ENCODE results near the gene BFAR.
A peak's percentile ranks its signal among the peaks of the same experiment; 100 is the strongest.
"Not testable (repeated sequence)": the region's sequence is repeated elsewhere in the genome, so short reads cannot be mapped to it uniquely, and the experiment has no call there.

The BFAR gene

DNA sequence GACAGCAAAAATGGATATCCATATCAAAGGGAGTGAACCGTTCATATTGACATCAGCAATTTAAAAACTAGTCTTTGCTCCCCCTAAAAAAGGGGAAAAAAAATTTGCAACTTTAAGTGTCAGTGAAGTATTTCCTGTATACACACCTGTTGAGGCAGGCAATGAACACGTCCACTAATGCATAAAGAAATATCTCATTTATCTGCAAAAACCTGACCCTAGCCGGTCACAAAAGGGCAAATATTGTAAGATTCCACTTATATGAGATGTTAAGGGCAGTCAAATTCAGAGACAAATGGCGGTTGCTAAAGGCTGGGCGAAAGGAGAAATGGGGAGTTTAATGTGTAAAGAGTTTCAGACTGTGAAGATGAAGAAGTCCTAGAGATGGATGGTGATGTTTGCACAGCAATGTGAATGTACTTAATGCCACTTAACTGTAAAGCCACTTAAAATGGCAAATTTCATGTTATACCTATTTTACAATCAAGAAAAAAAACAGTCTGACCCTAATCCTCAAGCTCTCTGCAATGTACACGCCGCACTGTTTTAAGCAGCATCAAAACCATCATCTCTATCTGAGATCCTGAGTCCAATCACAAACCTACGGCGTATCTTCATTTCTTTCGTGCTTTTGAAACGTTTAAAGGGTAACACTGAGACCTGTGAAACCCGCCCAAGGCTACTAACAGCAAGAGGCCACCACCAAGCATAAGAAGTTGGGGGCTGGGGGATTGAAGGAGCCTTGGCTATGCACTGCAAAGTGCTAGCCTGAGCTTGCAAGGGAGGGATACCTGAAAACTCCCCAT, 3.7 kb upstream of the BFAR start:
- Mint-ChIP-seq H3K4me3 (peak overlapping the region; percentile 95 to 98), H3K4me1 (peaks cover 17 to 33% of the 10 kb centered on the region in 2 donors), H3K9me3 (peaks cover 2 to 4% of the 10 kb centered on the region in 2 donors), H3K36me3 (peaks cover 22 to 33% of the 10 kb centered on the region in 2 donors), H3K27me3 (no peaks in the 10 kb centered on the region), H3K27ac (peak overlapping the region; percentile 97)
- no peak for DNase-seq
- ATAC-seq (replicated peaks) = no peak

DNA sequence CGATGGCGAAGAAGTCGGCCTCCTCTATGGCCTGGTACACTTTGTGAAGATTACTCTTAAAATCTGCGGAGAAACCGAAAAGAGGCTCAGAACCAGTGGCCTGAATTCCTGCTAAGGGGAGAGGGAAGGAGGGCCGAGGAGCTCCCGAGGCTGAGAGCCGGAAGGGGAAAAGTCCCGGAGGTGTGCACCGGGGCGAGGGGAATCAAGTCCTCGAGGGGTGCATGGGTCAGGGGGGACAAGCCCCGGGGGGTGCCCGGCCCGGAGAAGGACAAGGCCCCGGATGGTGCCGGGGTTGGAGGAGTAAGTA, 3.2 kb upstream of the BFAR start:
- peaks cover 23 to 34% of the 10 kb centered on the region in 2 donors for H3K36me3 Mint-ChIP-seq
- ATAC-seq (replicated peaks) = no peak
- H3K9me3 Mint-ChIP-seq = peaks cover 2 to 4% of the 10 kb centered on the region in 2 donors
- DNase-seq = peak; percentile 15
- peak overlapping the region; percentile 97 for H3K27ac Mint-ChIP-seq
- H3K4me1 Mint-ChIP-seq = peaks cover 21 to 35% of the 10 kb centered on the region in 2 donors
- H3K27me3 Mint-ChIP-seq = no peaks in the 10 kb centered on the region
- peak overlapping the region; percentile 95 to 98 for H3K4me3 Mint-ChIP-seq

DNA sequence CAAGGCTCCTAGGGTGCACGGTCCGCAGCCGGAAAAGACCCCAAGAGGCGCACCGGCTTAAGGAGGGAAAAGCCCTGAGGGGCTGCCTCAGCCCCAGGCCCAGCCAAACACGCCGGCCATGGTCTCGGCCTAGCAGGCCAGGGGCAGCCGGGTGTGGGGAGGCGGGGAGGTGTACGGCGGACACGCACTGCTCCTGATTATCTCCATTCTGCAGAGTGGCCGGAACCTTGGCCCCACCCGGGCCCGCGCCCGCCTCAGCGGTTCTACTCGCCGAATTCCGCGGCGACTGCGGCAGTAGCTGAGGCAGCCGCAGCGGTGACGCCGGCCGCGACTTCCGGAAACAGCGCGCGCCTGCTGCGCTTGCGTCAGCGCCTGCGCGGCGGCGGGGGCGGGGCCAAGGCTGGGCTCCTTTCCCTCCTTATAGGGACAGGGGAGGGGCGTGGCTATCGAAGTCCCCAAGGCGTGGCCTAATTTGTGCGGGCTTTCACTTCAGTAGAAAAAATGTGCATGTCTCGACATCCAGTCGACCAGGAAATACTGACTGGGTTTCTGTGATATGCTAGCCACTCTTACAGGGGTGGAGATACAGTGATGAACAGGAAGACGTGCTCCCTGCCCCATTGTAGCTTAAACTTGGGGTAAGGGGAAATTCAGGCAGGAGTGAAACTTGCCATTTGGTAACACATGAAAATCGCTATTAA, 2.7 kb upstream of the BFAR start, which contains the start of gene PARN:
Gene PARN, minus strand, starts transcription at position 342 of the 701 bp plus-strand sequence. Its CDS starts 135 bp downstream, at position 207.
- no peaks in the 10 kb centered on the region for H3K27me3 Mint-ChIP-seq
- H3K9me3 Mint-ChIP-seq = peaks cover 2 to 4% of the 10 kb centered on the region in 2 donors
- ATAC-seq (replicated peaks) (peak; percentile 62 to 76), DNase-seq (peak; percentile 96)
- H3K27ac Mint-ChIP-seq = peak within 1 kb of the TSS; percentile 97
- H3K4me1 Mint-ChIP-seq = peaks cover 24 to 40% of the 10 kb centered on the region in 2 donors
- peak within 1 kb of the TSS; percentile 95 to 98 for H3K4me3 Mint-ChIP-seq
- H3K36me3 Mint-ChIP-seq = peaks cover 20 to 39% of the 10 kb centered on the region in 2 donors

DNA sequence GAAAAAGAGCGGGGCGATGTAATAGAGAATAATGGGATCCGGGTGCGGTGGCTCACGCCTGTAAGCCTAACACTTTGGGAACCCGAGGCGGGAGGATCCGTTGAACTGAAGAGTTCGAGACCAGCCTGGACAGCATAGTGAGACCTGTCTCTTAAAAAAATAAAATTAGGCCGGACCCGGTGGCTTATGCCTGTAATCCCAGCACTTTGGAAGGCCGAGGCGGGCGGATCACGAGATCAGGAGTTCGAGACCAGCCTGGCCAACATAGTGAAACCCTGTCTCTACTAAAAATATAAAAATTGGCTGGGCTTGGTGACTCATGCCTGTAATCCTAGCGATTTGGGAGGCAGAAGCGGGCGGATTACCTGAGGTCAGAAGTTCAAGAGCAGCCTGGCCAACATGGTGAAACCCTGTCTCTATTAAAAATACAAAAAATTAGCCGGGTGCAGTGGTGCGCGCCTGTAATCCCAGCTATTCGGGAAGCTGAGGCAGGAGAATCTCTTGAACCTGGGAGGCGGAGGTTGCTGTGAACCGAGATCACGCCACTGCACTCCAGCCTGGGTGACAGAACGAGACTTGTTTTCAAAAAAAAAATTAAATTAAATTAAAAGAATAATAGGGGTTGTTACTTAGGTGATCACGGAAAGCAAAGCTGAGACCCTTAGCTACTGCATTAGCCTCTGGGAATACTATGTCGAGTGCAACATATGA, 2.0 kb upstream of the BFAR start:
- Mint-ChIP-seq H3K27ac (peak overlapping the region; percentile 97), H3K4me1 (peaks cover 24 to 46% of the 10 kb centered on the region in 2 donors), H3K4me3 (peak overlapping the region; percentile 95 to 98), H3K36me3 (peaks cover 20 to 35% of the 10 kb centered on the region in 2 donors)
- not testable (repeated sequence) for H3K9me3 Mint-ChIP-seq; DNase-seq; ATAC-seq (replicated peaks); H3K27me3 Mint-ChIP-seq

DNA sequence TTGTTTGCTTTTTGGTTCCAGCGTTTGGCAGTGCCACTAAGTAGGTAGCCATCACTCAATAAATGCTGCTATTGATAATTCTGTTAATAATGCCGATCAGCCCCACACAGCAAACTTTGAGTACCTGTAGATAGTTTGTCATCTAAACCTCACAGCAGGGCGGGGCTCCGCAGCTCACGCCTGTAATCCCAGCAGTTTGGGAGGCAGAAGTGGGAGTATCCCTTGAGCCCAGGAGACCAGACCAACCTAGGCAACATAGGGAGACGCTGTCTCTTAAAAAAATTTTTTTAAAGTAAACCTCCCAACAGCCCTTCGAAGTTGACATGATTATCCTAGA, 1.6 kb downstream of the BFAR start:
- H3K4me3 Mint-ChIP-seq = peak overlapping the region; percentile 89 to 100
- no peak for DNase-seq
- H3K4me1 Mint-ChIP-seq = peaks cover 20 to 51% of the 10 kb centered on the region in 2 donors
- peaks cover 10 to 19% of the 10 kb centered on the region in 2 donors for H3K36me3 Mint-ChIP-seq
- peaks cover 2 to 4% of the 10 kb centered on the region in 2 donors for H3K9me3 Mint-ChIP-seq
- no peak for ATAC-seq (replicated peaks)
- no peak overlapping the region for H3K27ac Mint-ChIP-seq
- H3K27me3 Mint-ChIP-seq = no peaks in the 10 kb centered on the region

DNA sequence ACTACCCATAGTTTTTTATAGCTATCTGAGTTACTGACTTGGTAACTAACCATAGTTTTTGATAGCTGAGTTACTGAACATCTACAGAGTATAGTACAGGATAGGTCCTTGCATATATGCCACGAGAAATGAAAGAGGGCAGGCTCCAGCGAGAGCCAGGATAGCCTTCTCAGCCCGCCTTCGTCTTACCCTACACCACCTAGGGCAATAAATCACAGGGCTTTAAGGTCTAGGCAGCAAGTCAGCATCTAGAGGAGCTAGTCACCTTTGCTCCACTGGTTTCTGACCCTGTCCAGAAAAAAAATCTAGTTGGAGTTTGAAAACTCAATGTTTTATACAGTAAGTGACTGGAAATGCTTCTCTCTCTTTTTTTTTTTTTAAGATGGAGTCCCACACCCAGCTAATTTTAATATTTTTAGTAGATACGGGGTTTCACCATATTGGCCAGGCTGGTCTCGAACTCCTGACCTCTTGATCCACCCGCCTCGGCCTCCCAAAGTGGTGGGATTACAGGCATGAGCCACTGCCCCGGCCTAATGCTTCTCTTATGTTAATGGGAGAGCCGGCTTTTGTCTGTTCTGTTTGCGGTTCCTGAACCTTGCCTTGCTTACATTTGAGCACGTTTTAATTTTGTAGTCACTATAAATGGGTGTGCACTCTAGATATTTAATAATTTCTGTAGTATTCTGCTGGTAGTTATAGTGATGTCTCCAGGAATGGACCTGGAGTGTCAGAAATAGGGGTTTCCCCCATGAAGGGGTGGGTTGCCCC, 2.8 kb downstream of the BFAR start:
- Mint-ChIP-seq H3K27me3 (no peaks in the 10 kb centered on the region), H3K9me3 (no peaks in the 10 kb centered on the region), H3K4me1 (peaks cover 14 to 55% of the 10 kb centered on the region in 2 donors), H3K4me3 (no peak overlapping the region), H3K36me3 (peaks cover 13 to 18% of the 10 kb centered on the region in 2 donors), H3K27ac (no peak overlapping the region)
- ATAC-seq (replicated peaks) = no peak
- DNase-seq = no peak

DNA sequence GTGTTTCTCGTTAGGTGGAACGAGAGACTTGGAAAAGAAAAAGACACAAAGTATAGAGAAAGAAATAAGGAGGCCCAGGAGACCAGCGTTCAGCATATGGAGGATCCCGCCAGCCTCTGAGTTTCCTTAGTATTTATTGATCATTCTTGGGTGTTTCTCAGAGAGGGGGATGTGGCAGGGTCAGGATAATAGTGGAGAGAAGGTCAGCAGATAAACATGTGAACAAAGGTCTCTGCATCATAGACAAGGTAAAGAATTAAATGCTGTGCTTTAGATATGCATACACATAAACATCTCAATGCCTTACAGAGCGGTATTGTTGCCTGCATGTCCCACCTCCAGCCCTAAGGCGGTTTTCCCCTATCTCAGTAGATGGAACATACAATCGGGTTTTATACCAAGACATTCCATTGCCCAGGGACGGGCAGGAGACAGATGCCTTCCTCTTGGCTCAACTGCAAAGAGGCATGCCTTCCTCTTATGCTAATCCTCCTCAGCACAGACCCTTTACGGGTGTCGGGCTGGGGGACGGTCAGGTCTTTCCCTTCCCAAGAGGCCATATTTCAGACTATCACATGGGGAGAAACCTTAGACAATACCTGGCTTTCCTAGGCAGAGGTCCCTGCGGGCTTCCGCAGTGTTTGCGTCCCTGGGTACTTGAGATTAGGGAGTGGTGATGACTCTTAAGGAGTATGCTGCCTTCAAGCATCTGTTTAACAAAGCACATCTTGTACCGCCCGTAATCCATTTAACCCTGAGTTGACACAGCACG, 3.6 kb downstream of the BFAR start:
- not testable (repeated sequence) for ATAC-seq (replicated peaks); H3K27me3 Mint-ChIP-seq; DNase-seq; H3K4me3 Mint-ChIP-seq; H3K9me3 Mint-ChIP-seq; H3K27ac Mint-ChIP-seq
- Mint-ChIP-seq H3K4me1 (peaks cover 15 to 52% of the 10 kb centered on the region in 2 donors), H3K36me3 (peaks cover 13 to 24% of the 10 kb centered on the region in 2 donors)

DNA sequence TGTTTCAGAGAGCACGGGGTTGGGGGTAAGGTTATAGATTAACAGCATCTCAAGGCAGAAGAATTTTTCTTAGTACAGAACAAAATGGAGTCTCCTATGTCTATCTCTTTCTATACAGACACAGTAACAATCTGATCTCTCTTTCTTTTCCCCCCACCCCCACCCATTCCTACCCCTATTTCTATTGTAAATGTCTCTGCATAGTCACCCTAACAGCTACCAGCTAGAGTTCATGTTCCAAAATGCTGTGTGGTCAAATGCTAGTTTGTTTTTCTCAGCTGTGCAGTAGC, 4.1 kb downstream of the BFAR start:
- peaks cover 13 to 26% of the 10 kb centered on the region in 2 donors for H3K36me3 Mint-ChIP-seq

DNA sequence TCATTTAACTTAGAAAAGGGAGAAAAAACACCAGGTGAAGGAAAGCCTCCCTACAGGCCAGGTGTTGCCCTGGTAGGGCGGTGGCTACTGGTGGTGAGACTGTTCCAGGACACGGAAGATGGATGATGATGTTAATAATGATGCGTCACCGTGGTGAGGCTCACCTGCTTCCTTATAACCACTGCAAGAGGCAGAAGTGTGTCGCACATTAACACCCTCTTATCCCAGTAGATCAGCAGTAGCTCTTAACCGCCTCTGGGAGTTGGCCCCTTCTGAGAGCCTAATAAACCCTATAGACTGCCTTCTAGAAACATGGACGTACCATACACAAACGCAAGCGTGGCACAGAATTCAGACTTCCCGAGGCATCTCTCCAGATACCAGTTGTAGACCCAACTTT, 7.8 kb downstream of the BFAR start:
- DNase-seq = no peak
- Mint-ChIP-seq H3K27ac (no peak overlapping the region), H3K4me3 (no peak overlapping the region), H3K4me1 (peaks cover 10 to 39% of the 10 kb centered on the region in 2 donors), H3K9me3 (no peaks in the 10 kb centered on the region), H3K36me3 (peaks cover 11 to 21% of the 10 kb centered on the region in 2 donors), H3K27me3 (no peaks in the 10 kb centered on the region)
- ATAC-seq (replicated peaks) = no peak

More for the DNA sequence above, 4.1 kb downstream of the BFAR start:
- H3K4me3 Mint-ChIP-seq; ATAC-seq (replicated peaks); H3K27me3 Mint-ChIP-seq; H3K9me3 Mint-ChIP-seq; H3K27ac Mint-ChIP-seq; DNase-seq: not testable (repeated sequence)
- H3K4me1 Mint-ChIP-seq = peaks cover 14 to 49% of the 10 kb centered on the region in 2 donors

DNA sequence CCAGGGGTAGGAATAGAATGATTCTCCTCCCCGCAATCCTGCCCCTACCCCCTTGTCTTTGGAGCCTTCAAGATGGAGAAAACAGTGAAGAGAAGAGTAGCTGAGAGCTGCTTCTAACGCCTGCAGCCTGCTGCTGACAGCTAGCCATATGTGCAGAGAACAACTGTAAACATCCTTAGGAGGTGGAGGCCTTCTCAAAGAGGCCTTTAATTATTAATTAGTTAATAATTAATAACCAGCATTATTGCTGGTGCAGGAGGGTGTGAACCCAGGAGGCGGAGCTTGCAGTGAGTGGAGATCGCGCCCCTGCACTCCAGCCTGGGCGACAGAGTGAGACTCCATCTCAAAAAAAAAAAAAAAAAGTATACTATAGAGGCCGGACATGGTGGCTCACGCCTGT, 8.5 kb downstream of the BFAR start:
- no peak for DNase-seq
- no peaks in the 10 kb centered on the region for H3K27me3 Mint-ChIP-seq
- no peaks in the 10 kb centered on the region for H3K9me3 Mint-ChIP-seq
- H3K36me3 Mint-ChIP-seq = peaks cover 15 to 21% of the 10 kb centered on the region in 2 donors
- peaks cover 7 to 38% of the 10 kb centered on the region in 2 donors for H3K4me1 Mint-ChIP-seq
- H3K27ac Mint-ChIP-seq = no peak overlapping the region
- no peak for ATAC-seq (replicated peaks)
- H3K4me3 Mint-ChIP-seq = no peak overlapping the region

DNA sequence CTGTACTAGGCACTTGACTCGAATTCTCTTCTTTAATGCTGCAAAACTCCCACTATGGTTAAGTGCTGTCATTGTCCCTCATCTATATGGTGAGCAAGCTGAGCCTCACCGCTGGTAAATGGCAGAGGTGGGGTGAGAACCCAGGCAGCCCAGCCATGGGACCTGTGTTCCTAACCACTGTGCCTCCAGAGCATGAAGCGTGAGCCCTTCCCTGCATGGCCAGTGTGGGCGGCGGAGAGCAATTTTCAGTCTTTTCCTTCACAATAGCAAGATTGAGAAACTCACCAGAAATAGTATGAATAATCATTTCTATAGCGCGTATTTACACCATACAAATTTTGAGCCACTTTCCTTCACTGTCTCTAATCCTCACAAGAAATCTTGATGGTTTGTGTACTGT, 9.2 kb downstream of the BFAR start:
- peaks cover 15 to 21% of the 10 kb centered on the region in 2 donors for H3K36me3 Mint-ChIP-seq
- H3K27ac Mint-ChIP-seq = peak overlapping the region; percentile 14
- ATAC-seq (replicated peaks) = no peak
- no peaks in the 10 kb centered on the region for H3K27me3 Mint-ChIP-seq
- no peaks in the 10 kb centered on the region for H3K9me3 Mint-ChIP-seq
- no peak for DNase-seq
- peaks cover 7 to 30% of the 10 kb centered on the region in 2 donors for H3K4me1 Mint-ChIP-seq
- H3K4me3 Mint-ChIP-seq = no peak overlapping the region

DNA sequence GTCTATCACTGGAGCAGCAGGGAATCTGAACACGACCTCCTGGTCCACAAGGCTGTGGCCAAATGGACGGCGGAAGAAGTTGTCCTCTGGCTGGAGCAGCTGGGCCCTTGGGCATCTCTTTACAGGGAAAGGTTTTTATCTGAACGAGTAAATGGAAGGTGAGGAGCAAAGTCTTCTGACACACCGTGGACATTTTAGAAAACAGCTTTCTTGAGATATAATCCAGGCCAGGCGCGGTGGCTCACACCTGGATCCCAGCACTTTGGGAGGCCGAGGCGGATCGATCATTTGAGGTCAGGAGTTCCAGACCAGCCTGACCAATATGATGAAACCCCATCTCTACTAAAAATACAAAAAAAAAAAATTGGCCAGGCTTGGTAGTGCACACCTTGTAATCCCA, 17.1 kb downstream of the BFAR start:
- Mint-ChIP-seq H3K36me3 (peaks cover 23 to 38% of the 10 kb centered on the region in 2 donors), H3K4me1 (peaks cover 5 to 12% of the 10 kb centered on the region in 2 donors), H3K9me3 (no peaks in the 10 kb centered on the region), H3K27me3 (no peaks in the 10 kb centered on the region), H3K27ac (peak overlapping the region; percentile 66), H3K4me3 (no peak overlapping the region)
- no peak for ATAC-seq (replicated peaks)
- DNase-seq = no peak

DNA sequence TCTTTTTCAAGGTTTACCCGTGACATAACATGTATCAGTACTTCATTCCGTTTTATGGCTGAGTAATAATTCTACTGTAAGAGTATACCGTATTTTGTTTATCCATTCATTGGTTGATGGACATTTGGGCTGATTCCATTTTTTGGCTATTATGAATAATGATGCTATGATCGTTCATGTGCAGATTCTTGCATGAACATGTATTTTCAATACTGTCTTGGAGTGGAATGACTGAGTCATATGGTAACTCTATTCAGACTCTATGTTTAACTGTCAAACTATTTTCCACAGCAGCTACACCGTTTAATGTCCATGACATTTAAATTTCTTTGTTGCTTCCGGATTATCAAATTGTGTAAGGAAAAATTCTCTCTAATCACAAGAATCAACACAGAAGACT, 17.9 kb downstream of the BFAR start:
- DNase-seq (no peak), ATAC-seq (replicated peaks) (no peak)
- Mint-ChIP-seq H3K27me3 (no peaks in the 10 kb centered on the region), H3K4me1 (peaks cover 3 to 4% of the 10 kb centered on the region in 2 donors), H3K4me3 (no peak overlapping the region), H3K27ac (no peak overlapping the region), H3K9me3 (no peaks in the 10 kb centered on the region), H3K36me3 (peaks cover 23 to 32% of the 10 kb centered on the region in 2 donors)
